Measurements from ENCODE around the gene XBP1. TPM values are rescaled to one million over a fixed set of nuclear protein-coding genes. Genes with fewer than 3 reads are reported as not detected.

The XBP1 gene
- total RNA-seq, 1 experiment from 2014 or later, result 81.3 TPM

GRCh38 chr22:28819253-28820096 is 19.1 kb upstream of the XBP1 start:
- Histone ChIP-seq H3K4me1 (ENCODE audit: control insufficient read depth in 1 of 2, insufficient read depth in 2 of 2, low read length in 2 of 2) (peaks cover 3 to 9% of the 10 kb centered on the region in 2 experiments; a peak in 1 of 4 replicates), H3K36me3 (ENCODE audit: control insufficient read depth in 1 of 2, insufficient read depth in 2 of 2, low read length in 2 of 2) (no peaks in the 10 kb centered on the region), H3K9me2 (ENCODE audit: insufficient read depth) (no peaks in the 10 kb centered on the region), H2AFZ (ENCODE audit: low read depth, low read length, poor library complexity, severe bottlenecking) (no peak overlapping the region), H3K27me3 (ENCODE audit: insufficient read depth, low read length) (no peaks in the 10 kb centered on the region), H3K9me3 (ENCODE audit: control insufficient read depth in 1 of 2, insufficient read depth in 1 of 2, low read depth in 1 of 2, low read length in 2 of 2) (no peaks in the 10 kb centered on the region), H3K4me3 (replicated peaks in 1 of 2; ENCODE audit: low read depth in 1 of 2, low read length in 2 of 2) (no peak overlapping the region), H3K79me2 (ENCODE audit: insufficient read depth, low read length) (no peaks in the 10 kb centered on the region), H4K20me1 (ENCODE audit: insufficient read depth) (no peaks in the 10 kb centered on the region), H3K27ac (ENCODE audit: low read depth, low read length) (no peak overlapping the region), H3K9ac (ENCODE audit: low read length) (no peak overlapping the region), H3K4me2 (ENCODE audit: low read length) (no peak overlapping the region)
- DNase-seq (ENCODE audit: low read depth, low spot score), result no peak
- intact Hi-C loops (cut with micrococcal nuclease), result loop anchor here (10.0 kb wide), 1 partner anchor 765 kb away; no protein-coding TSS in a partner anchor
- POLR2A ChIA-PET, result interaction anchor here (2.0 kb wide), 1 partner anchor 19 kb away, joined by 9 read pairs; the partner anchor contains the start of gene XBP1
- CTCF ChIA-PET, result interaction anchor here (1.4 to 2.3 kb wide), 2 partner anchors 9 to 219 kb away, joined by 4 to 12 read pairs; no protein-coding TSS in a partner anchor
- RAD21 ChIA-PET (ENCODE audit: low non-redundant PET in 1 of 2, low total read pairs in 2 of 2, uncharacterized antibody in 2 of 2, unreplicated experiment in 2 of 2), result no interaction called here
- no TSS peak for BruUV-seq (replicated peaks)
- no peak for TF ChIP-seq POLR2AphosphoS5 (IDR thresholded peaks at IDR 0.05; ENCODE audit: low read depth, low read length)
- ATAC-seq, result no peak

- Histone ChIP-seq H3K36me3 (ENCODE audit: control insufficient read depth in 1 of 2, insufficient read depth in 2 of 2, low read length in 2 of 2) (no peaks in the 10 kb centered on the region), H3K4me2 (ENCODE audit: low read length) (no peak overlapping the region), H3K79me2 (ENCODE audit: insufficient read depth, low read length) (no peaks in the 10 kb centered on the region), H3K9me3 (ENCODE audit: control insufficient read depth in 1 of 2, insufficient read depth in 1 of 2, low read depth in 1 of 2, low read length in 2 of 2) (no peaks in the 10 kb centered on the region), H3K4me1 (ENCODE audit: control insufficient read depth in 1 of 2, insufficient read depth in 2 of 2, low read length in 2 of 2) (peaks cover 3 to 9% of the 10 kb centered on the region in 2 experiments; a peak in 1 of 4 replicates), H3K27me3 (ENCODE audit: insufficient read depth, low read length) (no peaks in the 10 kb centered on the region), H2AFZ (ENCODE audit: low read depth, low read length, poor library complexity, severe bottlenecking) (no peak overlapping the region), H3K27ac (ENCODE audit: low read depth, low read length) (no peak overlapping the region), H3K4me3 (replicated peaks in 1 of 2; ENCODE audit: low read depth in 1 of 2, low read length in 2 of 2) (no peak overlapping the region), H3K9me2 (ENCODE audit: insufficient read depth) (no peaks in the 10 kb centered on the region), H3K9ac (ENCODE audit: low read length) (no peak overlapping the region), H4K20me1 (ENCODE audit: insufficient read depth) (no peaks in the 10 kb centered on the region)
- BruUV-seq (replicated peaks), result no TSS peak
- TF ChIP-seq JUND (IDR thresholded peaks at IDR 0.05) (no peak), EZH2 (IDR thresholded peaks at IDR 0.05) (no peak), CTCF (IDR thresholded peaks at IDR 0.05 in 2 of 3, conservative IDR thresholded peaks at IDR 0.05 in 1 of 3; ENCODE audit: borderline replicate concordance in 1 of 3, insufficient read depth in 1 of 3, low read depth in 2 of 3, low read length in 2 of 3) (no peak), YY1 (IDR thresholded peaks at IDR 0.05; ENCODE audit: extremely low read depth, insufficient replicate concordance, low read depth, low read length) (no peak), EZH2phosphoT487 (IDR thresholded peaks at IDR 0.05; ENCODE audit: borderline replicate concordance) (no peak), SP1 (IDR thresholded peaks at IDR 0.05; ENCODE audit: low read depth) (no peak), ZBTB33 (IDR thresholded peaks at IDR 0.05; ENCODE audit: extremely low read depth, insufficient replicate concordance, low read length) (no peak), FOSL1 (IDR thresholded peaks at IDR 0.05; ENCODE audit: low read depth) (no peak), POLR2AphosphoS5 (IDR thresholded peaks at IDR 0.05; ENCODE audit: low read depth, low read length) (no peak), MAX (IDR thresholded peaks at IDR 0.05) (no peak), POLR2A (IDR thresholded peaks at IDR 0.05; ENCODE audit: borderline replicate concordance, extremely low read depth, insufficient read depth, insufficient read length) (no peak)
- ChIA-PET RAD21 (ENCODE audit: low non-redundant PET in 1 of 2, low total read pairs in 2 of 2, uncharacterized antibody in 2 of 2, unreplicated experiment in 2 of 2) (interaction anchor here in 1 of 2 experiments (0.6 kb wide), 1 partner anchor 157 kb away, joined by 3 read pairs; no protein-coding TSS in a partner anchor), CTCF (interaction anchor here (1.4 to 2.3 kb wide), 2 partner anchors 11 to 218 kb away, joined by 4 to 12 read pairs; no protein-coding TSS in a partner anchor), POLR2A (interaction anchor here (2.0 kb wide), 1 partner anchor 18 kb away, joined by 9 read pairs; the partner anchor contains the start of gene XBP1)
- intact Hi-C loops (cut with micrococcal nuclease), result no loop called here
- ATAC-seq (no peak), DNase-seq (ENCODE audit: low read depth, low spot score) (no peak)
Observed at GRCh38 chr22:28817919-28818859, 17.8 kb upstream of the XBP1 start.
